PC-3 (cell line): ENCODE results near the gene TSHZ3. TPM values are rescaled to one million over a fixed set of nuclear protein-coding genes. Genes with fewer than 3 reads are reported as not detected.

Experiments
- ATAC-seq: fragments of 200-7000 bp; cut with Tn5 transposase; 2 replicates; pipeline ENCODE4 v1.9.1; 2020; ENCODE audit warnings: mild to moderate bottlenecking, moderate library complexity
- BruUV-seq: library from RNA; stranded (reverse); fragments of 400-500 nt; replicated peaks from 2 replicates; lab custom pipeline; 2021; lab: Mats Ljungman, UMichigan
- CTCF ChIA-PET: fragments of 300-600 bp; sonication (Branson Sonifier 250); formaldehyde crosslinking; loops from one replicate; lab custom pipeline; 2022; ENCODE audit warnings: antibody characterized with exemption; lab: Charles Lee
- POLR2A ChIA-PET: fragments of 300-600 bp; sonication (Branson Sonifier 250); formaldehyde crosslinking; loops from one replicate; lab custom pipeline; 2022; ENCODE audit warnings: antibody characterized with exemption; ENCODE audit not compliant: unreplicated experiment; lab: Charles Lee
- DNase-seq: peaks from one replicate; pipeline ENCODE4 v3.0.0-alpha.2; 2015
- H2AFZ ChIP-seq: fragments of 300-600 bp; sonication (generic); 2 replicates; pipeline ENCODE4 v1.6.0; 2016; ENCODE audit warnings: antibody characterized with exemption, low read length
- H3F3A ChIP-seq: fragments of 300-600 bp; sonication (generic); one replicate; pipeline ENCODE4 v1.6.0; 2017; ENCODE audit warnings: antibody characterized with exemption, low read length, control low read depth, mild to moderate bottlenecking; ENCODE audit not compliant: unreplicated experiment
- H3K27ac ChIP-seq: fragments of 300-600 bp; sonication (generic); 2 replicates; pipeline ENCODE4 v1.5.1; 2016; ENCODE audit warnings: mild to moderate bottlenecking, low read length
- H3K27me3 ChIP-seq: fragments of 300-600 bp; sonication (generic); 2 replicates; pipeline ENCODE4 v1.6.1; 2016; ENCODE audit warnings: low read length, mixed read lengths
- H3K36me3 ChIP-seq: fragments of 300-600 bp; sonication (generic); 2 replicates; pipeline ENCODE4 v1.6.1; 2016; ENCODE audit warnings: low read depth, mixed run types, low read length, mixed read lengths
- H3K4me1 ChIP-seq: fragments of 300-600 bp; sonication (generic); 2 replicates; pipeline ENCODE4 v1.5.1; 2016; ENCODE audit warnings: low read length; ENCODE audit not compliant: insufficient read depth
- H3K4me2 ChIP-seq: fragments of 300-600 bp; sonication (generic); 2 replicates; pipeline ENCODE4 v1.6.0; 2016; ENCODE audit warnings: low read length
- H3K4me3 ChIP-seq: fragments of 300-600 bp; sonication (generic); 2 replicates; pipeline ENCODE4 v1.5.1; 2016; ENCODE audit warnings: mild to moderate bottlenecking, low read length, mixed read lengths
- H3K79me2 ChIP-seq: fragments of 300-600 bp; sonication (generic); 2 replicates; pipeline ENCODE4 v1.6.1; 2017; ENCODE audit warnings: low read length, mixed read lengths
- H3K9ac ChIP-seq: fragments of 300-600 bp; sonication (generic); 2 replicates; pipeline ENCODE4 v1.6.0; 2016; ENCODE audit warnings: mild to moderate bottlenecking, low read length
- H3K9me2 ChIP-seq: fragments of 300-600 bp; sonication (generic); replicated peaks from 2 replicates; pipeline ENCODE4 v1.6.1; 2016; ENCODE audit warnings: mixed run types, low read length, mixed read lengths
- H3K9me3 ChIP-seq: fragments of 300-600 bp; sonication (generic); 2 replicates; pipeline ENCODE4 v1.6.1; 2016; ENCODE audit warnings: low read length, mixed read lengths
- H4K20me1 ChIP-seq: fragments of 300-600 bp; sonication (generic); 2 replicates; pipeline ENCODE4 v1.6.1; 2016; ENCODE audit warnings: low read length, mixed read lengths
- CTCF ChIP-seq: fragments of 300-600 bp; sonication (generic); conservative IDR thresholded peaks from 2 replicates; pipeline ENCODE4 v1.5.1; 2017; ENCODE audit warnings: antibody characterized with exemption, low read depth, mild to moderate bottlenecking, low read length
- EZH2 ChIP-seq: fragments of 300-600 bp; sonication (generic); IDR thresholded peaks from one replicate; pipeline ENCODE4 v1.6.1; 2017; ENCODE audit warnings: antibody characterized with exemption, mild to moderate bottlenecking, low read length; ENCODE audit not compliant: unreplicated experiment
- EZH2phosphoT487 ChIP-seq: fragments of 300-600 bp; sonication (generic); IDR thresholded peaks from 2 replicates; pipeline ENCODE4 v1.6.1; 2018; ENCODE audit warnings: mild to moderate bottlenecking, antibody characterized with exemption, low read length, borderline replicate concordance
- intact Hi-C: fragments of 100-400 bp; cut with micrococcal nuclease; formaldehyde crosslinking; loops from 2 replicates; pipeline ENCODE4 v1.9.0; 2023
- total RNA-seq: library from RNA; depleted of rRNA; stranded (reverse); fragments of >200 nt; gene quantifications from 2 replicates; pipeline ENCODE4 v1.2.3, GENCODE V29; 2014

TSHZ3 gene
- total RNA-seq, 1 experiment from 2014 or later = 0.18 TPM

- TF ChIP-seq EZH2 (no peak), CTCF (no peak), EZH2phosphoT487 (no peak)
- H3K9ac ChIP-seq = no peak overlapping the region
- no peaks in the 10 kb centered on the region for H3F3A ChIP-seq
- H3K4me1 ChIP-seq = no peaks in the 10 kb centered on the region
- ATAC-seq (no peak), DNase-seq (no peak)
- no peak overlapping the region for H2AFZ ChIP-seq
- no peak overlapping the region for H3K4me3 ChIP-seq
- H3K79me2 ChIP-seq = no peaks in the 10 kb centered on the region
- no peaks in the 10 kb centered on the region for H4K20me1 ChIP-seq
- intact Hi-C loops = no loop called here
- H3K27ac ChIP-seq = no peak overlapping the region
- ChIA-PET POLR2A (no interaction called here), CTCF (no interaction called here)
- no peaks in the 10 kb centered on the region for H3K36me3 ChIP-seq
- H3K9me2 ChIP-seq = no peaks in the 10 kb centered on the region
- BruUV-seq = no TSS peak
- no peaks in the 10 kb centered on the region for H3K9me3 ChIP-seq
- no peaks in the 10 kb centered on the region for H3K27me3 ChIP-seq
- H3K4me2 ChIP-seq = no peak overlapping the region
Observed at GRCh38 chr19:31253526-31254179, 95.6 kb downstream of the TSHZ3 start.

- Histone ChIP-seq H3K36me3 (no peaks in the 10 kb centered on the region), H3K27me3 (no peaks in the 10 kb centered on the region), H3K4me3 (no peak overlapping the region), H3F3A (no peaks in the 10 kb centered on the region), H3K27ac (no peak overlapping the region), H2AFZ (no peak overlapping the region), H3K4me2 (no peak overlapping the region), H3K9me2 (no peaks in the 10 kb centered on the region), H3K4me1 (no peaks in the 10 kb centered on the region), H3K9me3 (no peaks in the 10 kb centered on the region), H3K79me2 (no peaks in the 10 kb centered on the region), H3K9ac (no peak overlapping the region), H4K20me1 (no peaks in the 10 kb centered on the region)
- POLR2A ChIA-PET = no interaction called here
- CTCF ChIA-PET = no interaction called here
- no peak for DNase-seq
- no peak for TF ChIP-seq EZH2
- TF ChIP-seq CTCF = no peak
- no peak for TF ChIP-seq EZH2phosphoT487
- no peak for ATAC-seq
- intact Hi-C loops = no loop called here
- no TSS peak for BruUV-seq
Observed at GRCh38 chr19:31252441-31252840, 96.8 kb downstream of the TSHZ3 start.

GRCh38 chr19:31249217-31249616 lies 100.0 kb downstream of the TSHZ3 start:
- H3K9ac ChIP-seq = no peak overlapping the region
- H3K36me3 ChIP-seq = no peaks in the 10 kb centered on the region
- no peak overlapping the region for H3K4me2 ChIP-seq
- no peak overlapping the region for H3K27ac ChIP-seq
- no peaks in the 10 kb centered on the region for H4K20me1 ChIP-seq
- BruUV-seq = no TSS peak
- no peaks in the 10 kb centered on the region for H3K9me2 ChIP-seq
- no peaks in the 10 kb centered on the region for H3F3A ChIP-seq
- TF ChIP-seq EZH2phosphoT487 (no peak), CTCF (no peak), EZH2 (no peak)
- no peak overlapping the region for H2AFZ ChIP-seq
- no peaks in the 10 kb centered on the region for H3K27me3 ChIP-seq
- H3K79me2 ChIP-seq = no peaks in the 10 kb centered on the region
- ChIA-PET CTCF (no interaction called here), POLR2A (no interaction called here)
- no peak overlapping the region for H3K4me3 ChIP-seq
- intact Hi-C loops = no loop called here
- H3K4me1 ChIP-seq = no peaks in the 10 kb centered on the region
- no peaks in the 10 kb centered on the region for H3K9me3 ChIP-seq
- DNase-seq (no peak), ATAC-seq (no peak)
